A549 (cell line): ENCODE results near the gene LYST. TPM values are rescaled to one million over a fixed set of nuclear protein-coding genes. Genes with fewer than 3 reads are reported as not detected.
A peak's percentile ranks its signal among the peaks of the same experiment; 100 is the strongest.
"Not testable (repeated sequence)": the region's sequence is repeated elsewhere in the genome, so short reads cannot be mapped to it uniquely, and the experiment has no call there.

Experiments
- ATAC-seq, 2 experiments: fragments of 200-7000 bp in 1 of 2; fragments of >200 bp in 1 of 2; cut with Nextera tagmentation in 1 of 2; cut with Tn5 transposase in 1 of 2; 3 replicates each; pipeline versions ENCODE4 v1.8.0 to v1.9.1; 2018 to 2020; ENCODE audit warnings: mild to moderate bottlenecking in 1 of 2, moderate library complexity in 1 of 2
- CTCF ChIA-PET: fragments of 300-600 bp; sonication (Branson Sonifier 250); formaldehyde crosslinking; extraction: SDS; loops from one replicate; lab custom pipeline; 2021; ENCODE audit warnings: antibody characterized with exemption, inconsistent platforms; lab: Yijun Ruan, JAX
- POLR2A ChIA-PET: fragments of 350-600 bp; formaldehyde crosslinking; extraction: SDS; loops from one replicate; lab custom pipeline; 2021; ENCODE audit warnings: antibody characterized with exemption, inconsistent platforms; lab: Yijun Ruan, JAX
- DNase-seq, 2 experiments: peaks; one replicate each; pipeline versions ENCODE4 v3.0.0 to v3.0.0-alpha.2; 2011 to 2016; ENCODE audit warnings: low read depth in 1 of 2, low spot score in 1 of 2
- FAIRE-seq: peaks from 2 replicates; lab custom pipeline; 2011; peaks lifted over from hg19 to GRCh38; lab: Jason Lieb, UNC
- H3K27ac ChIP-seq, 2 experiments: fragments of >200 bp; sonication (Bioruptor Twin); formaldehyde crosslinking; 3 replicates each; pipeline ENCODE4 v1.5.1; 2016 to 2017
- H3K4me1 ChIP-seq: fragments of >200 bp; sonication (Bioruptor Twin); formaldehyde crosslinking; 3 replicates; pipeline ENCODE4 v1.6.1; 2016
- H3K4me2 ChIP-seq: fragments of >200 bp; sonication (Bioruptor Twin); formaldehyde crosslinking; 3 replicates; pipeline ENCODE4 v1.6.1; 2016
- H3K4me3 ChIP-seq: fragments of >200 bp; sonication (Bioruptor Twin); formaldehyde crosslinking; 3 replicates; pipeline ENCODE4 v1.5.1; 2016
- H3K9me3 ChIP-seq: fragments of >200 bp; sonication (Bioruptor Twin); formaldehyde crosslinking; 3 replicates; pipeline ENCODE4 v1.6.1; 2016
- BHLHE40 ChIP-seq: IDR thresholded peaks from 2 replicates; pipeline ENCODE4 v1.6.1; 2012; ENCODE audit warnings: low read depth, low read length, inconsistent platforms
- CBX2 ChIP-seq: fragments of 200-600 bp; sonication (generic); IDR thresholded peaks from 2 replicates; pipeline ENCODE4 v1.6.1; 2016; ENCODE audit warnings: low read depth, mild to moderate bottlenecking, borderline replicate concordance
- HMGXB4 ChIP-seq: fragments of 250-450 bp; sonication (Bioruptor Pico); IDR thresholded peaks from 2 replicates; pipeline ENCODE4 v1.5.0; 2021; ENCODE audit warnings: mild to moderate bottlenecking, moderate library complexity, borderline replicate concordance
- HOXA7 ChIP-seq: fragments of 250-450 bp; sonication (Bioruptor Pico); IDR thresholded peaks from 2 replicates; pipeline ENCODE4 v1.5.0; 2020; ENCODE audit warnings: mild to moderate bottlenecking, moderate library complexity
- HOXB13 ChIP-seq: fragments of 250-450 bp; sonication (Bioruptor Pico); IDR thresholded peaks from 2 replicates; pipeline ENCODE4 v1.5.0; 2020; ENCODE audit warnings: low read depth, mild to moderate bottlenecking, moderate library complexity
- JUNB ChIP-seq: fragments of >200 bp; sonication (Bioruptor Twin); formaldehyde crosslinking; IDR thresholded peaks from 2 replicates; pipeline ENCODE4 v1.6.1; 2016
- KDM1A ChIP-seq: fragments of 200-600 bp; sonication (generic); IDR thresholded peaks from 2 replicates; pipeline ENCODE4 v1.6.1; 2016; ENCODE audit warnings: low read depth, mild to moderate bottlenecking
- NFE2L2 ChIP-seq: fragments of 150-350 bp; conservative IDR thresholded peaks from 2 replicates; pipeline ENCODE4 v1.6.1; 2014; ENCODE audit warnings: low read length
- NR3C1 ChIP-seq: fragments of >200 bp; sonication (Bioruptor Twin); formaldehyde crosslinking; IDR thresholded peaks from 3 replicates; pipeline ENCODE4 v1.6.1; 2017
- PHF8 ChIP-seq: fragments of 200-600 bp; sonication (generic); IDR thresholded peaks from 2 replicates; pipeline ENCODE4 v1.6.1; 2016; ENCODE audit warnings: low read depth, mild to moderate bottlenecking, antibody characterized with exemption, moderate library complexity, borderline replicate concordance
- POLR2AphosphoS2 ChIP-seq: conservative IDR thresholded peaks from 2 replicates; pipeline ENCODE4 v1.6.1; 2012; ENCODE audit warnings: low read length, improper control_type of control experiment, inconsistent platforms
- RCOR1 ChIP-seq: fragments of 150-350 bp; IDR thresholded peaks from 2 replicates; pipeline ENCODE4 v1.6.1; 2014; ENCODE audit warnings: antibody characterized with exemption, low read length, low read depth
- REST ChIP-seq: fragments of 200-600 bp; sonication (generic); IDR thresholded peaks from 2 replicates; pipeline ENCODE4 v1.6.1; 2016; ENCODE audit warnings: antibody characterized with exemption, mild to moderate bottlenecking, moderate library complexity
- RFX5 ChIP-seq: fragments of 450-650 bp; IDR thresholded peaks from 2 replicates; pipeline ENCODE4 v1.7.1; 2014; ENCODE audit warnings: antibody characterized with exemption, mild to moderate bottlenecking, moderate library complexity
- TFCP2L1 ChIP-seq: fragments of 250-450 bp; sonication (Bioruptor Pico); IDR thresholded peaks from 2 replicates; pipeline ENCODE4 v1.5.0; 2021; ENCODE audit warnings: mild to moderate bottlenecking
- ZC3H11A ChIP-seq: fragments of 450-650 bp; IDR thresholded peaks from 2 replicates; pipeline ENCODE4 v1.6.1; 2014; ENCODE audit warnings: antibody characterized with exemption, mild to moderate bottlenecking
- ZNF302 ChIP-seq: fragments of 250-450 bp; sonication (Bioruptor Pico); IDR thresholded peaks from 2 replicates; pipeline ENCODE4 v1.9.0; 2021; ENCODE audit warnings: inconsistent platforms, mild to moderate bottlenecking, moderate library complexity
- ZSCAN20 ChIP-seq: fragments of 250-450 bp; sonication (Bioruptor Pico); IDR thresholded peaks from 2 replicates; pipeline ENCODE4 v1.8.0; 2022; ENCODE audit warnings: mild to moderate bottlenecking, moderate library complexity
- WGBS: methylation state at CpG from one replicate; pipeline ENCODE4 v1.1.6; 2017; ENCODE audit errors: missing lambda C conversion rate; 5-methylcytosine and 5-hydroxymethylcytosine counted together
- polyA plus RNA-seq, 4 experiments: library from polyadenylated mRNA; depleted of rRNA in 3 of 4; stranded (reverse); fragments of >200 nt; fragmentation: RNase III in 1 of 4; extraction: RNeasy Plus Mini Kit Qiagen cat#74134 plus additional on column Dnase treatment in 1 of 4; gene quantifications; 2 replicates in 3 of 4; 3 replicates in 1 of 4; pipeline ENCODE4 v1.2.3, GENCODE V29; 2011 to 2017
- TF ChIP-seq, protein P1 (sequence below): fragments of 250-450 bp; sonication (Bioruptor Pico); IDR thresholded peaks from 2 replicates; pipeline ENCODE4 v1.5.0; 2020; ENCODE audit warnings: low read depth, mild to moderate bottlenecking, moderate library complexity

Gene LYST
- polyA plus RNA-seq, 2 of the 4 experiments (the other 2 are of a cell fraction) = 2.5 to 9.4 TPM

DNA sequence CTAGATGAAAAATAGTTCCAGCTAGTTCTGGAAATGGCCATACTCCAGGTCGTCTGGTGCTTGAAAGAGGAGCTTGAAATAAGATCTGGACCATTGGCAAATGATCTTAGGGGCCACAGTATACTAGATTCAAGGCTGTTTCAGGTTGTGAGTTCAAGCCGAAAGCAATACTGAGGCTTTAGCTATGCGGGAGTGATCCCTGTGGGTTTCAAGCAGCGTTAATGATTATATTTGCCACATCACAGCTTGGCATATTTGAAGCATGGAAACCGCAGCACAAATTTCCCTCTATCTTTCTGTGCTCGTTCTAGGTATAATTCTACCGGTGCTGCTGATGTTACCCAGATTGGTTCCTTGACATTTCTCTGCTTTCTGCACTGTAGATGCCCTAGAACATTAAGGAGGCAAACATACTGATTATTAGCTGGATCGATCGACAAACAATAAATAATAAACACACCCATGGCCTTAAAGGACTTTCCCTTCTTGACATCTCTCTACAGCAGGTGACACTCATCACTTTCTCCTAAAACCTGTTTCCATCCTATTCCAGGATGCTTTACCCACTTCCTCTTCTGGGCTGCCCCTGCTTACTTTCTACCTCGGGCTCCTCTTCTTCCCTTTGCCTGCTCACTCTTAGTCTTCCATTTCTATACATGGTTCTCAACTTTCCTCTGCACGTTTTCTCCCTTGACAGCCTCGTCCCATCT is 40.6 kb upstream of the LYST start:
- peak overlapping the region; percentile 77 to 90; a peak in 5 of 6 replicates for H3K27ac ChIP-seq
- TF ChIP-seq RCOR1 (no peak), HMGXB4 (CRISPR knock-in tag) (no peak), RFX5 (no peak), HOXB13 (CRISPR knock-in tag) (no peak), HOXA7 (CRISPR knock-in tag) (no peak), POLR2AphosphoS2 (no peak), BHLHE40 (no peak), TFCP2L1 (CRISPR knock-in tag) (no peak)
- TF ChIP-seq, protein P1, sequence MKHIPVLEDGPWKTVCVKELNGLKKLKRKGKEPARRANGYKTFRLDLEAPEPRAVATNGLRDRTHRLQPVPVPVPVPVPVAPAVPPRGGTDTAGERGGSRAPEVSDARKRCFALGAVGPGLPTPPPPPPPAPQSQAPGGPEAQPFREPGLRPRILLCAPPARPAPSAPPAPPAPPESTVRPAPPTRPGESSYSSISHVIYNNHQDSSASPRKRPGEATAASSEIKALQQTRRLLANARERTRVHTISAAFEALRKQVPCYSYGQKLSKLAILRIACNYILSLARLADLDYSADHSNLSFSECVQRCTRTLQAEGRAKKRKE (CRISPR knock-in tag) = no peak
- POLR2A ChIA-PET = interaction anchor here (0.6 kb wide), 1 partner anchor 11 kb away, joined by 5 read pairs; no protein-coding TSS in a partner anchor
- WGBS = 86% methylated on average over 12 of the region's 12 CpGs
- peaks cover 55% of the 10 kb centered on the region for H3K4me1 ChIP-seq
- no peak overlapping the region; the same call in 2 of the 3 replicates for H3K4me2 ChIP-seq
- no peak for ATAC-seq
- no peak for FAIRE-seq
- CTCF ChIA-PET = interaction anchor here (1.3 to 4.8 kb wide), 4 partner anchors 11 to 65 kb away, joined by 3 to 33 read pairs (median 16); partner anchors contain the start of gene LYST
- DNase-seq = no peak
- no peaks in the 10 kb centered on the region for H3K9me3 ChIP-seq
- no peak overlapping the region for H3K4me3 ChIP-seq

DNA sequence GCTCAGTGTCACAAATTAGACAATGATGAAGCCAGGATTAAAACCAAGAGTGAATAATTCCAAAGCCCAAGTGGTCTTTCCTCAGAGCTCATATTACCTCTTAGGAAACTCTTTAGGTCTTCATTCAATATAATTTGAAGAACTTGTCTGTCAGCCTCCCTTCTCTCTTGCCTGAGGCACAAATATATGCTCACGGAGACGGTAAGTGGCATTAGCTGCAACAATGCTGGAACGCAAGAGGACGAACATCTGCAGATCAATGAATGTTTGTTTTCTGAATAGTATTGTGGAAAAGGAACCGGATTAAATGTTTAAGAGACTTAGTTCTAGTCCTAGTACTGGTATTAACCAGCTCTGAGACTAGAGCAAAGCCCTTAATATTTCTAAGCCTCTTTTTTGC is 39.7 kb upstream of the LYST start:
- TF ChIP-seq POLR2AphosphoS2 = no peak
- no peak for TF ChIP-seq ZSCAN20 (CRISPR knock-in tag)
- TF ChIP-seq TFCP2L1 (CRISPR knock-in tag) = no peak
- no peak for TF ChIP-seq BHLHE40
- TF ChIP-seq, all 56 proteins: peak for 0
- CTCF ChIA-PET = interaction anchor here (1.3 to 4.8 kb wide), 4 partner anchors 24 to 66 kb away, joined by 3 to 33 read pairs (median 17); partner anchors contain the start of gene LYST
- ATAC-seq = no peak

DNA sequence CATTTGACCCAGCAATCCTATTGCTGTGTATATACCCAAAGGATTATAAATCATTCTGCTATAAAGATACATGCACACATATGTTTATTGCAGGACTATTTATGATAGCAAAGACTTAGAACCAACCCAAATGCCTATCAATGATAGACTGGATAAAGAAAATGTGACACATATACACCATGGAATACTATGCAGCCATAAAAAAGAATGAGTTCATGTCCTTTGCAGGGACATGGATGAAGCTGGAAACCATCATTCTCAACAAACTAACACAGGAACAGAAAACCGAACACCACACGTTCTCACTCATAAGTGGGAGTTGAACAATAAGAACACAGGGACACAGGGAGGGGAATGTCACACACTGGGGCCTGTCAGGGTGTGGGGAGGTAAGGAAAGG is 37.1 kb upstream of the LYST start:
- POLR2A ChIA-PET, DNase-seq, H3K9me3 ChIP-seq, ATAC-seq, FAIRE-seq, H3K4me3 ChIP-seq: not testable (repeated sequence)
- CTCF ChIA-PET = interaction anchor here (1.4 to 2.0 kb wide), 2 partner anchors 11 to 68 kb away, joined by 4 to 7 read pairs; no protein-coding TSS in a partner anchor
- WGBS = 89% methylated on average over 2 of the region's 2 CpGs
- Histone ChIP-seq H3K27ac (peak overlapping the region; percentile 70 to 84), H3K4me1 (peaks cover 43% of the 10 kb centered on the region), H3K4me2 (peak overlapping the region; percentile 54; the same call in 2 of the 3 replicates)

More for the DNA sequence above, 39.7 kb upstream of the LYST start:
- H3K9me3 ChIP-seq = no peaks in the 10 kb centered on the region
- no peak for FAIRE-seq
- DNase-seq = no peak
- H3K4me1 ChIP-seq = peaks cover 56% of the 10 kb centered on the region
- H3K27ac ChIP-seq = peak overlapping the region; percentile 11 to 90; a peak in 4 of 6 replicates
- 94% methylated on average over 5 of the region's 5 CpGs for WGBS
- no peak overlapping the region for H3K4me3 ChIP-seq
- POLR2A ChIA-PET = no interaction called here
- H3K4me2 ChIP-seq = no peak overlapping the region

DNA sequence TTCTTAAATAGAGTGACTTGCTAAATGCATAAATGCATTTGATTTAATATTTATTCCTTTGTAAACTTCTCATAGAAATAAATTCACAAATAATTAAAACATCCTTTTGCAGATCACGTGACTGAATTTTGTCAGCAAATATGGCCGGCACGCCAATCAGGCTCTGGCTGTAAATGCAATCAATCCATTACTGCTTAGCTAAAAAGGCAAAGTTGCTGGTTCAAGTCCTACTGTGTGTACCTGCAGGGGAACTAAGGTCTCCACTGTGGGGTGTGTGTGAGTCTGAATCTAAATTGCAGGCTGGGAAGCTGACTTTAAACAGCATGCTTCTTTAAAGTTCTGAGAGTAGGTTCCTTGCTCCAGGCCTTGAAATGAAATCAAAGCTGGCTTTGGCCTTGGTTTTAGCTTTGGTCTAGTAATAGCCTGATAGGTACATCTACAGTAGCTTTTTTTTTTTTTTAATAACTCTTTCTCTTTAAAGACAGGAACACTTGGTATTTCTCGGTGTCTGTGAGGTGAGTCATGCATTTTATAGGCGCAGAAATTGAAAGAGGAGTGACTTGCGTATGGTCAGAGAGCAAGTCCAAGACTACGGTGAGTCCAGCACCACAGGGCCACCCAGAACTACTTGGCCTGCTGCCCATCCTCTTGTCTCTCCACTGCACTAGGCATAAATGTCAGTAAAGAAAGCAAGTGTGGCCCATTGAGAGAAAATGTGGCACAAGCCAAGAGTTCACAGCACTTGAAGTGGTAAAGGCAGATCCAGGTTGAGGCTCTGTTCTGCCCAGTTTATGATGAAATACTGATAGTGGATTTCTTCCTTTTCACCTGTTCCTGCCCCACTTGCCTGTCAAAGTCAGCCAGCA is 36.2 kb upstream of the LYST start:
- Histone ChIP-seq H3K9me3 (no peaks in the 10 kb centered on the region), H3K27ac (peak overlapping the region; percentile 70 to 84), H3K4me3 (no peak overlapping the region), H3K4me2 (peak overlapping the region; percentile 54), H3K4me1 (peaks cover 34% of the 10 kb centered on the region)
- ChIA-PET CTCF (interaction anchor here (0.5 to 2.0 kb wide), 8 partner anchors 12 to 331 kb away, joined by 3 to 8 read pairs (median 4); no protein-coding TSS in a partner anchor), POLR2A (interaction anchor here (0.6 to 1.1 kb wide), 5 partner anchors 14 to 48 kb away, joined by 3 to 13 read pairs (median 4); partner anchors contain the start of gene LYST)
- DNase-seq (peak; percentile 55 to 89), ATAC-seq (peak; percentile 90 to 93), FAIRE-seq (peak; percentile 32)
- WGBS = 39% methylated on average over 7 of the region's 7 CpGs
- TF ChIP-seq PHF8 = no peak
- no peak for TF ChIP-seq NFE2L2
- TF ChIP-seq JUNB = peak; percentile 85
- TF ChIP-seq REST = no peak
- TF ChIP-seq ZC3H11A = no peak
- no peak for TF ChIP-seq ZNF302 (CRISPR knock-in tag)
- TF ChIP-seq NR3C1 = no peak
- TF ChIP-seq TFCP2L1 (CRISPR knock-in tag) = no peak
- no peak for TF ChIP-seq CBX2
- TF ChIP-seq KDM1A = no peak
- TF ChIP-seq HOXB13 (CRISPR knock-in tag) = no peak
